NCI-H1417 (cell line): ENCODE data around the gene BLVRB.
A peak's percentile ranks its signal among the peaks of the same experiment; 100 is the strongest.

Source experiments
- DNase-seq, 3 experiments: peaks; one replicate each; lab custom pipeline; 2025; lab: John Stamatoyannopoulos, UW

Gene BLVRB

DNA sequence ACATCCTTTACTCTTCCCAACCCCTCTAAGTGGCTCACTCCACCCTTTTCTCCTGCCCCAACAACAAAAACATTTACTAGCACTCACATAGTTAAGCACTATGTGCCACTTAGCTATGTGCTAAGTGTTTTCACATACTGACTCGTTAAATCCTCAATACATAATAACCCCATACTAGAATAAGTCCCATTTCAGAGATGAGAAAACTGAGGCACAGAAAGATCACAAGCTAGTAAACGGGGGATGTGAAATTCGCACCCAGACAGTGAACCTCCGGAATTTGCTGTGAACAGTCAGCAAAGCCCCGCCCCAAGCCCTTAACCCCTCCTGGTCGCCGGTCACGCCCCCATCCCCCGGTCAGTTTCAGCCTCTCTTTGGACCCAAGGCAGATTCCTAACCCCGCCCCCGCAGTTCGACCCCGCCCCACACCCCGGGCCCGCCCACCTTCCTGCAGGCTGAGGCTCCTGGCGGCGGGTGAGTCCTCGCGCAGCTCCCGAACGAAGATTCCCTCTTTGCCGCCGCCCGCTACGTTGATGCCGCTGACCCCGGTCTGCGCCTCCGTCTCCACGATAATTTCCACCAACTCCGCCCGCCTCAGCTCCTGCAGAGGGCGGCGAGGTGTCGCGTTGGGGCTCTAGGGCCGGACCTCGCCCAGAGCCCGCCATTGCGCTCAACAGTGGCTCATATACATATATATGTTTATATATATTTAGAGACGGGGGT is 62.1 kb downstream of the BLVRB start:
- DNase-seq: peak; percentile 64 to 79 (median 68)

DNA sequence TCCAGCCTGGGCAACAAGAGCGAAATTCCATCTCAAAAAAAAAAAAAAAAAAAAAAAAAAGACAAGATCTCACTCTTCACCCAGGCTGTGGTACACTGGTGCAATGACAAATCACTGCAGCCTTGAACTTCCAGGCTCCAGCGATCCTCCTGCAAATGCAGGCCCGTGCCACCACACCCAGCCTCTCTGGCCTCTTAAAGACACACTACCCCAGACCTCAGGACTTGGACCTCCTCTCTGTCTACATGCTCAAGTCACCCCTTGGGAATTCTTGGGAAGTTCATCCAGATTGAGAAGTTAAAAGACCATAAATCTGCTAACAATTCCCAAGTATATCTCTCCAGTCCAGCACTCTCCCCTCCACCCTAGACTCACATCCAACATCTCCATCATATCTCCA is 65.0 kb downstream of the BLVRB start:
- no peak for DNase-seq

DNA sequence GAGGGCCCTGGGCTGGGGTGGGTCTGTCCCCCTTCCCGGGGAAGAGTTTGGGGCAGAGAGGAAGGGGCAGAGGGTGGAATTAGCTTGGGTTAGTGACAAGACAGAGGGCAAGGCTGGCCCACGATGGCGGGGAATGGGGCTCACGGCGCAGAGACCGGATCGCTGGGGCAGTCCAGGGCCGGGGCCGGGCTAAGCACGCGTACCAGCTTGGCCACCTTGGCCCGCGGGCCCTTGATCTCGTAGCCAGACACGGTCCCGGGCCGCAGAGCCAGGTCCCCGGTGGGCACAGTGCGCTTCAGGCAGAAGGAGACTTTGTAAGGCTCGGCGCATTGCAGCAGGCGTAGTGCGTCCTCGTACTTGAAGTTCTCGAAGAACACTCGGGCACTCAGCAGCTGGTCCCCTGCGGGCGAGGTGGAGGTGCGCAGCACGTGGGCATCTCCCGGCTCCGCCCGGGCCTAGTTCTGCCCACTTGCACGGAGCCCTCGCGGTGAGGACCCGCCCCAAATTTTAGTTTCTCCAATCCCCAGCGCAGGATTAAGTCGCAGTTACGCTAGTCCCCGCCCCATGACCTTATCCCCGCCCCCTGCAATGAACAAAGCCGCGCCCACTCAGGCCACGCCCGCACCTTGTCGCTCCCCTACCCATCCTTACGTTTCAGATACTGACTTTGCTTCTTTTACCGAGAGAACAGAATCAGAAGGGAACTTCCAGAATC is 67.0 kb downstream of the BLVRB start:
- peak; percentile 71 to 90 (median 83) for DNase-seq
